ENCODE data around the gene BEST3. TPM values are rescaled to one million over a fixed set of nuclear protein-coding genes. Genes with fewer than 3 reads are reported as not detected.
"Not testable (repeated sequence)": the region's sequence is repeated elsewhere in the genome, so short reads cannot be mapped to it uniquely, and the experiment has no call there.

Gene BEST3
- total RNA-seq, 1 experiment from 2014 or later, result not detected

- H3K27me3 ChIP-seq, result no peaks in the 10 kb centered on the region
- H3K4me3 ChIP-seq, result no peak overlapping the region
- DNase-seq, result no peak
- H3K27ac ChIP-seq, result no peak overlapping the region
- no peaks in the 10 kb centered on the region for H3K9me3 ChIP-seq (replicated peaks)
- H3K4me1 ChIP-seq, result no peaks in the 10 kb centered on the region
- no peaks in the 10 kb centered on the region for H3K36me3 ChIP-seq
These were observed 27.5 kb downstream of the BEST3 start for GRCh38 chr12:69671597-69671996.

- DNase-seq, result no peak
- no peaks in the 10 kb centered on the region for H3K9me3 ChIP-seq (replicated peaks)
- H3K36me3 ChIP-seq, result no peaks in the 10 kb centered on the region
- H3K4me3 ChIP-seq, result no peak overlapping the region
- H3K4me1 ChIP-seq, result no peaks in the 10 kb centered on the region; the same call in 1 of the 2 replicates
- H3K27me3 ChIP-seq, result no peaks in the 10 kb centered on the region
- no peak overlapping the region for H3K27ac ChIP-seq
These were observed 32.3 kb downstream of the BEST3 start for GRCh38 chr12:69666798-69667197.

- not testable (repeated sequence) for H3K27me3 ChIP-seq; H3K36me3 ChIP-seq; H3K4me1 ChIP-seq; H3K4me3 ChIP-seq; DNase-seq; H3K27ac ChIP-seq; H3K9me3 ChIP-seq (replicated peaks)
These were observed 34.1 kb downstream of the BEST3 start for GRCh38 chr12:69664930-69665377.

GRCh38 chr12:69663726-69664125 lies 35.4 kb downstream of the BEST3 start:
- H3K9me3 ChIP-seq (replicated peaks), result no peaks in the 10 kb centered on the region

GRCh38 chr12:69662764-69663163 lies 36.3 kb downstream of the BEST3 start:
- no peak overlapping the region for H3K4me3 ChIP-seq
- H3K27me3 ChIP-seq, result no peaks in the 10 kb centered on the region
- H3K9me3 ChIP-seq (replicated peaks), result no peaks in the 10 kb centered on the region
- peak in 1 of 2 experiments; percentile 12 for DNase-seq
- no peaks in the 10 kb centered on the region; the same call in none of the 2 replicates for H3K4me1 ChIP-seq
- H3K36me3 ChIP-seq, result no peaks in the 10 kb centered on the region
- H3K27ac ChIP-seq, result no peak overlapping the region

More at GRCh38 chr12:69663726-69664125, 35.4 kb downstream of the BEST3 start:
- H3K4me1 ChIP-seq, result no peaks in the 10 kb centered on the region; the same call in 1 of the 2 replicates
- DNase-seq, result no peak
- H3K27me3 ChIP-seq, result no peaks in the 10 kb centered on the region
- H3K4me3 ChIP-seq, result no peak overlapping the region
- no peaks in the 10 kb centered on the region for H3K36me3 ChIP-seq
- H3K27ac ChIP-seq, result no peak overlapping the region

- H3K4me3 ChIP-seq, result no peak overlapping the region
- H3K27ac ChIP-seq, result no peak overlapping the region
- no peaks in the 10 kb centered on the region for H3K36me3 ChIP-seq
- DNase-seq, result no peak
- no peaks in the 10 kb centered on the region for H3K27me3 ChIP-seq
- H3K9me3 ChIP-seq (replicated peaks), result 0 out of 2 replicates have a peak, but pooled peaks cover 3% of the 10 kb centered on the region
- H3K4me1 ChIP-seq, result peaks cover 4% of the 10 kb centered on the region
These were observed 37.7 kb downstream of the BEST3 start for GRCh38 chr12:69661386-69661785.

- Histone ChIP-seq H3K27me3 (no peaks in the 10 kb centered on the region), H3K4me3 (no peak overlapping the region), H3K9me3 (replicated peaks) (0 out of 2 replicates have a peak, but pooled peaks cover 5% of the 10 kb centered on the region), H3K4me1 (peaks cover 15% of the 10 kb centered on the region), H3K27ac (no peak overlapping the region), H3K36me3 (no peaks in the 10 kb centered on the region)
- DNase-seq, result no peak
These were observed 38.8 kb downstream of the BEST3 start for GRCh38 chr12:69660164-69660863.

GRCh38 chr12:69658203-69658602 lies 40.9 kb downstream of the BEST3 start:
- Histone ChIP-seq H3K4me1 (peaks cover 21% of the 10 kb centered on the region), H3K27ac (no peak overlapping the region), H3K9me3 (replicated peaks) (peaks cover 5% of the 10 kb centered on the region; the same call in 1 of the 2 replicates), H3K27me3 (no peaks in the 10 kb centered on the region), H3K4me3 (no peak overlapping the region), H3K36me3 (no peaks in the 10 kb centered on the region)
- DNase-seq, result no peak

- H3K4me1 ChIP-seq, result peaks cover 21% of the 10 kb centered on the region
- no peak overlapping the region for H3K4me3 ChIP-seq
- H3K27me3 ChIP-seq, result no peaks in the 10 kb centered on the region
- no peak overlapping the region for H3K27ac ChIP-seq
- peaks cover 5% of the 10 kb centered on the region; the same call in 1 of the 2 replicates for H3K9me3 ChIP-seq (replicated peaks)
- DNase-seq, result peak in 1 of 2 experiments; percentile 8
- no peaks in the 10 kb centered on the region for H3K36me3 ChIP-seq
These were observed 41.5 kb downstream of the BEST3 start for GRCh38 chr12:69657376-69658137.

- peak overlapping the region; percentile 89 for H3K27ac ChIP-seq
These were observed 43.3 kb downstream of the BEST3 start for GRCh38 chr12:69655616-69656340.

GRCh38 chr12:69653703-69654102 lies 45.4 kb downstream of the BEST3 start:
- DNase-seq, result no peak
- Histone ChIP-seq H3K36me3 (no peaks in the 10 kb centered on the region), H3K27ac (no peak overlapping the region)

More at GRCh38 chr12:69655616-69656340, 43.3 kb downstream of the BEST3 start:
- Histone ChIP-seq H3K4me3 (no peak overlapping the region), H3K4me1 (peaks cover 21% of the 10 kb centered on the region), H3K9me3 (replicated peaks) (peaks cover 5% of the 10 kb centered on the region; the same call in 1 of the 2 replicates), H3K36me3 (no peaks in the 10 kb centered on the region), H3K27me3 (no peaks in the 10 kb centered on the region)
- DNase-seq, result peak; percentile 44 to 49

GRCh38 chr12:69651922-69652321 lies 47.2 kb downstream of the BEST3 start:
- H3K4me1 ChIP-seq, result peaks cover 21% of the 10 kb centered on the region
- H3K4me3 ChIP-seq, result no peak overlapping the region
- H3K27me3 ChIP-seq, result no peaks in the 10 kb centered on the region

More at GRCh38 chr12:69653703-69654102, 45.4 kb downstream of the BEST3 start:
- Histone ChIP-seq H3K27me3 (no peaks in the 10 kb centered on the region), H3K4me3 (no peak overlapping the region), H3K9me3 (replicated peaks) (peaks cover 5% of the 10 kb centered on the region; the same call in 1 of the 2 replicates), H3K4me1 (peaks cover 21% of the 10 kb centered on the region)

GRCh38 chr12:69649529-69649928 lies 49.6 kb downstream of the BEST3 start:
- H3K36me3 ChIP-seq, result no peaks in the 10 kb centered on the region
- H3K27me3 ChIP-seq, result no peaks in the 10 kb centered on the region
- DNase-seq, result no peak
- no peaks in the 10 kb centered on the region for H3K9me3 ChIP-seq (replicated peaks)
- H3K27ac ChIP-seq, result no peak overlapping the region
- H3K4me1 ChIP-seq, result no peaks in the 10 kb centered on the region; the same call in 1 of the 2 replicates
- H3K4me3 ChIP-seq, result no peak overlapping the region

More at GRCh38 chr12:69651922-69652321, 47.2 kb downstream of the BEST3 start:
- no peak for DNase-seq
- H3K36me3 ChIP-seq, result no peaks in the 10 kb centered on the region
- peaks cover 5% of the 10 kb centered on the region; the same call in 1 of the 2 replicates for H3K9me3 ChIP-seq (replicated peaks)
- H3K27ac ChIP-seq, result no peak overlapping the region

- Histone ChIP-seq H3K9me3 (replicated peaks) (no peaks in the 10 kb centered on the region), H3K4me3 (no peak overlapping the region), H3K36me3 (no peaks in the 10 kb centered on the region), H3K4me1 (no peaks in the 10 kb centered on the region), H3K27ac (no peak overlapping the region), H3K27me3 (no peaks in the 10 kb centered on the region)
- DNase-seq, result no peak
These were observed 50.6 kb downstream of the BEST3 start for GRCh38 chr12:69648476-69648875.
